B cell (primary cell): ENCODE data around the gene CDKL4. TPM values are rescaled to one million over a fixed set of nuclear protein-coding genes. Genes with fewer than 3 reads are reported as not detected.

ENCODE experiments used
- ATAC-seq: fragments of 200-7000 bp; cut with Tn5 transposase; one replicate; pipeline ENCODE4 v1.10.0; 2021; ENCODE audit warnings: low read depth, mild to moderate bottlenecking, moderate number of reproducible peaks, moderate library complexity
- CTCF ChIA-PET: fragments of 350-600 bp; sonication (Branson Sonifier 250); formaldehyde crosslinking; loops from one replicate; lab custom pipeline; 2021; ENCODE audit warnings: antibody characterized with exemption, inconsistent platforms; lab: Charles Lee
- POLR2A ChIA-PET: fragments of 350-600 bp; sonication (Branson Sonifier 250); formaldehyde crosslinking; loops from one replicate; lab custom pipeline; 2021; ENCODE audit warnings: antibody characterized with exemption; lab: Charles Lee
- DNase-seq: peaks from one replicate; pipeline ENCODE4 v3.0.0; 2013
- H2AFZ ChIP-seq: 2 replicates; pipeline ENCODE4 v1.6.1; 2012; ENCODE audit warnings: mild to moderate bottlenecking, low read depth, low read length; ENCODE audit not compliant: insufficient read depth, poor library complexity, severe bottlenecking
- H3K27ac ChIP-seq, 2 donors: 1 replicate in 1 of 2; 2 replicates in 1 of 2; pipeline ENCODE4 v1.5.1; 2012 to 2013; ENCODE audit warnings: low read length in 2 of 2, mild to moderate bottlenecking in 2 of 2, moderate library complexity in 1 of 2
- H3K27me3 ChIP-seq, 4 experiments: fragments of 200-600 bp in 1 of 4; sonication (generic) in 1 of 4; replicated peaks in 1 of 4; 1 replicate in 2 of 4; 2 replicates in 2 of 4; pipeline versions ENCODE4 v1.6.1 to v1.7.0; 2013 to 2016; ENCODE audit warnings: low read length in 3 of 4, mild to moderate bottlenecking in 2 of 4, mixed read lengths in 1 of 4, moderate library complexity in 1 of 4; ENCODE audit not compliant: insufficient read depth in 4 of 4, control insufficient read depth in 3 of 4; ENCODE audit errors: control extremely low read depth in 1 of 4
- H3K36me3 ChIP-seq, 2 experiments: replicated peaks in 1 of 2; 1 replicate in 1 of 2; 2 replicates in 1 of 2; pipeline versions ENCODE4 v1.6.1 to v1.7.1; 2013; ENCODE audit warnings: low read length in 1 of 2; ENCODE audit not compliant: insufficient read depth in 2 of 2, control insufficient read depth in 1 of 2; ENCODE audit errors: control extremely low read depth in 1 of 2, extremely low read depth in 1 of 2
- H3K4me1 ChIP-seq, 2 donors: fragments of 200-600 bp in 1 of 2; sonication (generic) in 1 of 2; 1 replicate in 1 of 2; 2 replicates in 1 of 2; pipeline versions ENCODE4 v1.5.1 to v1.6.1; 2013 to 2017; ENCODE audit warnings: low read length in 2 of 2; ENCODE audit not compliant: control insufficient read depth in 2 of 2, insufficient read depth in 2 of 2
- H3K4me2 ChIP-seq: replicated peaks from 2 replicates; pipeline ENCODE3; 2012; ENCODE audit warnings: mild to moderate bottlenecking, low read depth, low read length; ENCODE audit not compliant: poor library complexity, severe bottlenecking
- H3K4me3 ChIP-seq, 5 experiments: fragments of 200-600 bp in 1 of 5; sonication (generic) in 1 of 5; 1 replicate in 3 of 5; 2 replicates in 2 of 5; pipeline versions ENCODE4 v1.5.1 to v1.7.0; 2011 to 2016; ENCODE audit warnings: low read length in 4 of 5, mild to moderate bottlenecking in 4 of 5, low read depth in 2 of 5, control low read depth in 1 of 5, moderate library complexity in 1 of 5; ENCODE audit not compliant: insufficient read depth in 1 of 5; ENCODE audit errors: control extremely low read depth in 1 of 5, extremely low read depth in 1 of 5
- H3K79me2 ChIP-seq: fragments of 200-600 bp; sonication (generic); one replicate; pipeline ENCODE4 v1.6.0; 2016; ENCODE audit warnings: low read length; ENCODE audit not compliant: control insufficient read depth, insufficient read depth
- H3K9ac ChIP-seq: fragments of 200-600 bp; sonication (generic); 2 replicates; pipeline ENCODE4 v1.6.1; 2017; ENCODE audit warnings: mild to moderate bottlenecking, low read length, moderate library complexity
- H3K9me3 ChIP-seq, 3 donors: one replicate each; pipeline versions ENCODE4 v1.6.1 to v1.7.1; 2013; ENCODE audit warnings: low read length in 2 of 3; ENCODE audit not compliant: control insufficient read depth in 2 of 3, insufficient read depth in 1 of 3; ENCODE audit errors: control extremely low read depth in 1 of 3
- H4K20me1 ChIP-seq: 2 replicates; pipeline ENCODE4 v1.6.0; 2012; ENCODE audit warnings: mild to moderate bottlenecking, low read length; ENCODE audit not compliant: insufficient read depth, control insufficient read depth, poor library complexity, severe bottlenecking
- H3K27ac Mint-ChIP-seq: one replicate; pipeline ENCODE4 v1.8.0; 2021; ENCODE audit warnings: mixed read lengths
- H3K27me3 Mint-ChIP-seq: one replicate; pipeline ENCODE4 v1.8.0; 2021; ENCODE audit warnings: mixed read lengths
- H3K4me1 Mint-ChIP-seq: one replicate; pipeline ENCODE4 v1.8.0; 2021; ENCODE audit warnings: mixed read lengths
- H3K4me3 Mint-ChIP-seq: one replicate; pipeline ENCODE4 v1.8.0; 2021; ENCODE audit warnings: mixed read lengths
- H3K9me3 Mint-ChIP-seq: one replicate; pipeline ENCODE4 v1.8.0; 2022; ENCODE audit warnings: mixed read lengths; ENCODE audit not compliant: insufficient read depth
- EZH2 ChIP-seq: IDR thresholded peaks from 2 replicates; pipeline ENCODE4 v1.6.1; 2012; ENCODE audit warnings: borderline replicate concordance, low read depth, mild to moderate bottlenecking, moderate library complexity, low read length; ENCODE audit not compliant: insufficient read depth, poor library complexity, severe bottlenecking
- WGBS: methylation state at CpG from one replicate; pipeline ENCODE4 v1.1.5; 2013; ENCODE audit warnings: missing lambda C conversion rate; ENCODE audit not compliant: insufficient coverage; 5-methylcytosine and 5-hydroxymethylcytosine counted together
- intact Hi-C: fragments of 100-400 bp; cut with micrococcal nuclease; formaldehyde crosslinking; loops from one replicate; pipeline ENCODE4 v1.10.0; 2022
- polyA plus RNA-seq: library from polyadenylated mRNA; depleted of rRNA; stranded (reverse); fragments of >200 nt; gene quantifications from 2 replicates; pipeline ENCODE4 v1.2.3, GENCODE V29; 2012
- total RNA-seq, 2 donors: library from RNA; stranded (reverse); fragments of 120-200 nt in 1 of 2; gene quantifications; 1 replicate in 1 of 2; 2 replicates in 1 of 2; pipeline versions ENCODE4 v1.2.3 to v1.2.4, GENCODE V29; 2013 to 2022
- TF ChIP-seq, protein P1 (sequence below): fragments of 200-600 bp; IDR thresholded peaks from one replicate; pipeline ENCODE4 v1.8.0; 2022; ENCODE audit warnings: antibody characterized with exemption, mild to moderate bottlenecking

The CDKL4 gene
- total and polyA plus RNA-seq, 2 donors (not counting 1 experiment from before 2014, with no cell fraction given): not detected

DNA sequence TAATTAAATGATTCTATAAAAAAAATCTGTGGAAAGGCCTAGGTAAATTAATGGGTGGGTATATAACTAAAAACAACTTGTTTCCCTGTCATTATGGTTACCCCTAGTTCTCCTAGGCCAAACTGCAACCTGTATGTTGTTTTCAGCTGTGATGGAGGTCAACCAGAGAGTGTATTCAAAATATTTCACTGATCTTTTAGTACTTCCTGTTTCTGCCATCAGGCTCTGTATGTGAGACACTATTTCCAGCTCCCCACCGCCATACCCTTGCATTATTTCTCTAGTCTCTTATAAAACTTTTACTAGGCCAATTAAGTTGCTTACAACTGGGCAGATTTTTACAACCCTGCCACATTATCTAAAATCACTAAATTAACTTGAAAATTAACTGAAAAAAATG, 21.0 kb upstream of the CDKL4 start:
- peak; percentile 71 for ATAC-seq
- H3K27ac ChIP-seq: peak overlapping the region; percentile 33 to 73

DNA sequence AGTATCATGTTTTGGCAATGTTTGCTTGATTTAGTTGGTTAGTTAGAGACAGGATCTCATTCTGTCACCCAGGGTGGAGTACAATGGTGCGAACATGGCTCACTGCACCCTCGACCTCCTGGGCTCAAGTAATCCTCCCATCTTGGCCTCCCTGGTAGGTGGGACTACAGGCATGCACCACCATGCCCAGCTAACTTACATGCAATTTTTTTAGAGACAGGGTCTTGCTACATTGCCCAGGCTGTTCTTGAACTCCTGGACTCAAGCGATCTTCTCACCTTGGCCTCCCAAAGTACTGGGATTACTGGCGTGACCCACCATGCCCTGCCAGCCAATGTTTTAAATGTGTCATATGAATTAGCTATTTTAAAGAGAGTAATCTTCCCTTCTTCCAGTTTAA, 16.3 kb upstream of the CDKL4 start:
- H2AFZ ChIP-seq: no peak overlapping the region
- Mint-ChIP-seq H3K27ac (no peak overlapping the region), H3K27me3 (no peaks in the 10 kb centered on the region), H3K9me3 (no peaks in the 10 kb centered on the region), H3K4me3 (no peak overlapping the region), H3K4me1 (peaks cover 16% of the 10 kb centered on the region)
- peaks cover 0 to 1% (median 0%) of the 10 kb centered on the region in 3 donors for H3K9me3 ChIP-seq
- H3K79me2 ChIP-seq: no peaks in the 10 kb centered on the region
- no peak overlapping the region for H3K27ac ChIP-seq
- intact Hi-C loops: loop anchor here (10.0 kb wide), 1 partner anchor 235 kb away; no protein-coding TSS in a partner anchor
- ATAC-seq: no peak
- peaks cover 5 to 12% of the 10 kb centered on the region in 2 donors for H3K4me1 ChIP-seq
- ChIA-PET POLR2A (no interaction called here), CTCF (no interaction called here)
- H4K20me1 ChIP-seq: no peaks in the 10 kb centered on the region
- H3K36me3 ChIP-seq: peaks cover 0 to 6% of the 10 kb centered on the region in 2 experiments
- H3K9ac ChIP-seq: no peak overlapping the region
- 100% methylated on average over 2 of the region's 4 CpGs for WGBS
- H3K27me3 ChIP-seq: no peaks in the 10 kb centered on the region
- no peak for TF ChIP-seq EZH2
- TF ChIP-seq, protein P1, sequence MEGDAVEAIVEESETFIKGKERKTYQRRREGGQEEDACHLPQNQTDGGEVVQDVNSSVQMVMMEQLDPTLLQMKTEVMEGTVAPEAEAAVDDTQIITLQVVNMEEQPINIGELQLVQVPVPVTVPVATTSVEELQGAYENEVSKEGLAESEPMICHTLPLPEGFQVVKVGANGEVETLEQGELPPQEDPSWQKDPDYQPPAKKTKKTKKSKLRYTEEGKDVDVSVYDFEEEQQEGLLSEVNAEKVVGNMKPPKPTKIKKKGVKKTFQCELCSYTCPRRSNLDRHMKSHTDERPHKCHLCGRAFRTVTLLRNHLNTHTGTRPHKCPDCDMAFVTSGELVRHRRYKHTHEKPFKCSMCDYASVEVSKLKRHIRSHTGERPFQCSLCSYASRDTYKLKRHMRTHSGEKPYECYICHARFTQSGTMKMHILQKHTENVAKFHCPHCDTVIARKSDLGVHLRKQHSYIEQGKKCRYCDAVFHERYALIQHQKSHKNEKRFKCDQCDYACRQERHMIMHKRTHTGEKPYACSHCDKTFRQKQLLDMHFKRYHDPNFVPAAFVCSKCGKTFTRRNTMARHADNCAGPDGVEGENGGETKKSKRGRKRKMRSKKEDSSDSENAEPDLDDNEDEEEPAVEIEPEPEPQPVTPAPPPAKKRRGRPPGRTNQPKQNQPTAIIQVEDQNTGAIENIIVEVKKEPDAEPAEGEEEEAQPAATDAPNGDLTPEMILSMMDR: no peak
- DNase-seq: no peak
- H3K4me2 ChIP-seq: no peak overlapping the region
- H3K4me3 ChIP-seq: no peak overlapping the region

More for the DNA sequence above, 21.0 kb upstream of the CDKL4 start:
- Mint-ChIP-seq H3K4me1 (peaks cover 30% of the 10 kb centered on the region), H3K4me3 (peak overlapping the region; percentile 46), H3K27ac (peak overlapping the region; percentile 75), H3K27me3 (no peaks in the 10 kb centered on the region), H3K9me3 (no peaks in the 10 kb centered on the region)
- no peaks in the 10 kb centered on the region for H3K27me3 ChIP-seq
- ChIA-PET CTCF (interaction anchor here (0.5 to 1.3 kb wide), 4 partner anchors 9 to 466 kb away, joined by 3 to 4 read pairs (median 3); no protein-coding TSS in a partner anchor), POLR2A (no interaction called here)
- no peaks in the 10 kb centered on the region for H3K79me2 ChIP-seq
- peak overlapping the region; percentile 40 for H2AFZ ChIP-seq
- no peaks in the 10 kb centered on the region for H3K9me3 ChIP-seq
- TF ChIP-seq, protein P1: no peak
- TF ChIP-seq EZH2: no peak
- H3K9ac ChIP-seq: peak overlapping the region; percentile 27
- no peaks in the 10 kb centered on the region for H3K36me3 ChIP-seq
- peak; percentile 35 for DNase-seq
- 8% methylated on average over 1 of the region's 1 CpG for WGBS
- no peaks in the 10 kb centered on the region for H4K20me1 ChIP-seq
- H3K4me2 ChIP-seq: peak overlapping the region; percentile 50
- H3K4me1 ChIP-seq: peaks cover 20 to 25% of the 10 kb centered on the region in 2 donors
- intact Hi-C loops: loop anchor here (10.0 kb wide), 1 partner anchor 230 kb away; no protein-coding TSS in a partner anchor
- peak overlapping the region in 1 of 5 experiments; percentile 44 for H3K4me3 ChIP-seq
